NCI-H128 (cell line): ENCODE measurements around the gene SOX3.

ENCODE experiments used
- DNase-seq: peaks from one replicate; lab custom pipeline; 2025; ENCODE audit not compliant: unreplicated experiment; lab: John Stamatoyannopoulos, UW

Gene SOX3

DNA sequence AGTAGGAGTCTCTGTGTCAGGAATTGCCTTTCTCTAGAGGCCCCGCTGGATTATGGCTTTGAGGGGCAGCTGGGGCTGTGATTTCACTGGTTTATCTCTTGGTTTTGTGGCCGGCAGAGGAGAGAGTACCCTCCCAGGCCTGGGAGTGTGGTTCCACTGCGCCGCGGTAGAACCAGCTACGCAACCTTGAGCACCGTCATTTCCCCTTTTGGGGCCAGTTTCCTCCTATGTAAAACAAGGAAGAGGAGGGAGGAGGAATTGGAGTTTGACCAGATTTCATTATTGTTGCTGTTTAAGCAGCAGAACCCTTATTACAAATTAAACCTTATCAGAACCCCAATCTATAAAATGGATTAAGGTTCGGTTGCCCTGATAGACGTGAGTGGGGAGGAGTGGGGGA lies 4.4 kb downstream of the SOX3 start:
- no peak for DNase-seq

- no peak for DNase-seq
Measured at GRCh38 chrX:140495739-140496138, 9.1 kb downstream of the SOX3 start.

DNA sequence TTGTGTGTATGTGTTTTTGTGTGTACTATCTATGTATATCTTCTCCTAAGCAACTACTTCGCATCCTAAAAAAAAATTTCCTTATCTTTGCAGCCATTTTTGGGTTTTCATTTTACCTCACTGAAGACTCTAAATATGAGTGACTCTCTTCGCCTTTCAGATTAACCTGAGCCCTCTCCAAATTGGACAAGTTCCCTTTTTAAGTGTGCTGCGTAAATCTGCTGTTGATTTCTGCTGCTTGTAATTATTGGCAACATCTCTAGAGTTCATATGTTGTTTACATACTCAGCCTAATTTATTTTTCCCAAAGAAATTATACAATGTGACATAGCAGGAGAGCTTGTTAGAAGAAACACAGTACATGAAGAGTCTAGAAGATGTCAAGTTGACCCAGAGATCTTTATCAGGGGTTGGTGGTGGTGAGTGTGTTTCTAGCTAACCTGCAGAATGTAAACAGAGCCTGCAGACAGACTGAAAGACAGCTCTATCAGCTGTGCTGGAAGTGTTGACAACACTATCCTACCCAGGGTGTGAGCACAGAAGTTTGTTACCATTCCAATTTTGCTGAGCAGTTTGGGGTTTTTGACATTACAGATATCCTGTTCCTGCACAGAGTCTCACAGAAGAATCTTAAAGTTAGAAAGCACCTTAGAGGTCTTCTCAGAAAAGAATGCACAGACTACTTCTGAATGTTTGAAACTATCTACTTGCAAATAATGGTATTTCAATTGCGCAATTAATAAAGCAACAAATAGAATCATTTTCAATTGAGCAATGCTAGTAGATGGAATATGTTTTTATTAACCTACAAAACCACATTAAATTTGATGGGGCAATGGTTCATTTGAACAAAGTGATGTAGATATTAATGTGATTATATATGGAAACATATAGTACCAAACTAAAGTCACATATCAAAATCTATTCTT lies 12.5 kb downstream of the SOX3 start:
- DNase-seq = no peak

DNA sequence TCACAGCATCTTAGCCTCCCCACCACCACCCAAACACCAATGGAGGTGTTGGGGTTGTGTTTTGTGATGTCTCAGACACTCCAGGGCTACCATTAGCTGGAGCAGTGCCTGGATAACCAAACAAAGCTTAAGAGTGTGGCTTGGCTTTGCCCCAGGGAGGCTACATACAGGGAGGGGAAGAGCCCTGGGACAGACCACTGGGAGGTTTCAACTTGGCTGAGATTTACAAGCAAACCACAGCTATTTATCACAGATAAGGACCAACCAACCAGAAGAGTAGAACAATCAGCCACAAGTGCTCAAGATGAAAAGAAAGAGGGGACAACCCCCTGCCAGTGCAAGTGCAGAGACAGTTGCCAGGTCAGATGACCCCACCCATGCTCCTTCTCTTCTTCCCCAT lies 24.1 kb downstream of the SOX3 start:
- no peak for DNase-seq

- DNase-seq = no peak
Measured at GRCh38 chrX:140477987-140478386, 26.9 kb downstream of the SOX3 start.

- DNase-seq = no peak
Measured at GRCh38 chrX:140475025-140475424, 29.8 kb downstream of the SOX3 start.

- no peak for DNase-seq
Measured at GRCh38 chrX:140467211-140467610, 37.7 kb downstream of the SOX3 start.
